GM19455 (cell line): ENCODE results near the gene PFDN2.
"Not testable (repeated sequence)": the region's sequence is repeated elsewhere in the genome, so short reads cannot be mapped to it uniquely, and the experiment has no call there.

ENCODE experiments used
- ATAC-seq: cut with Tn5 transposase; IDR thresholded peaks from one replicate; pipeline ENCODE4 v1.9.1; 2021; ENCODE audit not compliant: unreplicated experiment

The PFDN2 gene

GRCh38 chr1:161139766-161140165 is 21.9 kb upstream of the PFDN2 start:
- no peak for ATAC-seq

DNA sequence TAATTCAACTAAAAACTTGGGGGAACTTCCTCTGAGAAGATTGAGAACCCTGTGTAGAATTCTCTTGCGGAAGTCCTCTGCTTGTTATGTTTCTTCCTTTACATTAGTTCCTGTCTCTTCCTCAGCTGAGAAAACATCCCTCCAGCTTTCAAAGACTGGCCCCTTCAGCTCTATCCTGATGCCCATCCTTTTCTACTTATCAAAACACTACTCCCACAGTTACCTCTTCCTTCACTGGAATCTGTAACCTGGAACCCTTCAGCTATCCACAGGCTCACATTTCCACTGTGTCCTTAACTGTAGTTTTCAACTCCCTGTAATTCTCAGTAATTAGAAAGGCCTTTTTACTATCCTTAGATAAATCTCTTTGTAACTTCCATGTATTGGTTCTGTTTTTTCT is 20.6 kb upstream of the PFDN2 start:
- no peak for ATAC-seq

DNA sequence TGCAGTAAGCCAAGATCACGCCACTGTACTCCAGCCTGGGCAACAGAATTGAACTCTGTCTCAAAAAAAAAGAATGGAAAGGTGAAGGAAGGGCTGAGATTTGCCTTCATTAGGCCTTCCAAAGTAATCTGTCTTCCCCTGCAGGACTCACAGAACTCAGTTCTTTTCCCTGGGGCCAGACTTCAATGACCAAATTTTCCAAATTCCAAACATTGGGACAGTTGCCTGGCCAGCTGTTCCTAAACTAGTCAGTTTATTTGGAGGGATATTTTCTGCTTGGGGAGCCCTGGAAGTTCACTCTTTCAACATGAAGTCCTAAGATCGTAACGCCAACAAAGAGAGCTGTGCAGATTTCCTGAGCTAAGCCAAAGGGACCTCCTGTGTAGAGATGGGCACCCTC is 20.0 kb upstream of the PFDN2 start:
- no peak for ATAC-seq

DNA sequence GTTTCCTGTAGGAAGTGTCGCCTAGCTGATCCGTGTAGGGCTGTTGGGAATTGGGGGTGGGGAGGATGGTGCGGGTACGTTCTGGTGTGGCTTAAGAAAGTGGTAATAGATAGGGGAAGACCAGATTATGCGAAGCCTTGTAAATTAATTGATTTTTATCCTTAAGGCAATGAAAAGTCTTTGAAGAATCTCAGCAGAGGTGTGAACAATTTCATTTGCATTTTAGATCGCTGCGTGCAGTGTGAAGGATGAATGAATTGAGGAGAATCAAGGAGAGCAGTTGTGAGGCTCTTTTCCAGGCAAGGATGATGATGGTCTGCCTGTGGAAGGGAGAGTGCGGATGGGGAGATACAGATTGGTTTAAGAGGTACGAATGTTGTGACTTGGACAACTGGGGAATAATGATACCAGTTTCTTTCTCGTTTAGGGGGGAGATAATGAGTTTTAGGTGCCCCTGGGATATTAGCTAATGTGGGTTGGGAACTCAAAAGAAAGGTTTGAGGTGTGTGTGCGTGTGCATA is 15.4 kb upstream of the PFDN2 start:
- no peak for ATAC-seq

DNA sequence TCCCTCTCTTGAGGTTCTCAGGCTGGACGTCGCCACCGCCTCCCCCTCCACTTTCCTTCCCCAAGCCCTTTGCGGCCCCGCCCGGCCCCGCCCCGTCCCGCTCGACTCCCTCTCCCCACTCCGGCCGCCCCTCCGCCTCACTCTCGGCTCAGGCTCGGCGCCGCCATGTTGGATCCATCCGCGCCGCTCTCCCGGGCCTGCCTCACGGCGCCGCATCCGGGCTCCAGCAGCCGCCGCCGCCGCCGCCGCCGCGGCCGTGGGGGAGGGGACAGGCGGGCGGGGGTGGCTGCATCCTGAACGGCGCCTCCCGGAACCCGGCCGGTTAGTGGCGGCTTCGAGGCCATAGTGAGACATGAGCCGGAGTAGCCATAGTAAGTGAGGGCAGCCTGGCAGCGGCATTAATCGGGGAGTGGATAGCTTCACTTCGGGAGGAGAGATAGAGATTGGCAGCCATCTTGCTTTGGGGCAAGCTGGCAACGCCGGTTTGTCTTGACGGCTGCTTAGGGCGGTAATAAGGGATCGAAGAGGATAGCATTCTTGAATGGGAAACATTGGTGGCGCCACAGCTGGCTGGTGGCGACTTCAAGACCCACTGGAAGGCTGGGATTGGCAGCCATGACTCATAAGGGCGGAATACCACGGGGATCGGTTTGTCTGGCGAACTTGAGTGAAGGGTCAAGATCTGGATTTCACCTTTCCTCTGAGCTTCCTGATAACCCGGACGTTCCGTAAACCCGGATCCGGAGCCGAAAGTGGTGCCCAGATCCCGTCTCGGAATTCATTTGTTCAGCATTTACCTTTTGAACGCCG is 14.8 kb upstream of the PFDN2 start, which contains the start of gene DEDD:
Gene DEDD, minus strand, starts transcription at position 258 of the 810 bp plus-strand sequence. CDS start 8,205 bp downstream, outside the sequence.
- peak; percentile 92 for ATAC-seq

DNA sequence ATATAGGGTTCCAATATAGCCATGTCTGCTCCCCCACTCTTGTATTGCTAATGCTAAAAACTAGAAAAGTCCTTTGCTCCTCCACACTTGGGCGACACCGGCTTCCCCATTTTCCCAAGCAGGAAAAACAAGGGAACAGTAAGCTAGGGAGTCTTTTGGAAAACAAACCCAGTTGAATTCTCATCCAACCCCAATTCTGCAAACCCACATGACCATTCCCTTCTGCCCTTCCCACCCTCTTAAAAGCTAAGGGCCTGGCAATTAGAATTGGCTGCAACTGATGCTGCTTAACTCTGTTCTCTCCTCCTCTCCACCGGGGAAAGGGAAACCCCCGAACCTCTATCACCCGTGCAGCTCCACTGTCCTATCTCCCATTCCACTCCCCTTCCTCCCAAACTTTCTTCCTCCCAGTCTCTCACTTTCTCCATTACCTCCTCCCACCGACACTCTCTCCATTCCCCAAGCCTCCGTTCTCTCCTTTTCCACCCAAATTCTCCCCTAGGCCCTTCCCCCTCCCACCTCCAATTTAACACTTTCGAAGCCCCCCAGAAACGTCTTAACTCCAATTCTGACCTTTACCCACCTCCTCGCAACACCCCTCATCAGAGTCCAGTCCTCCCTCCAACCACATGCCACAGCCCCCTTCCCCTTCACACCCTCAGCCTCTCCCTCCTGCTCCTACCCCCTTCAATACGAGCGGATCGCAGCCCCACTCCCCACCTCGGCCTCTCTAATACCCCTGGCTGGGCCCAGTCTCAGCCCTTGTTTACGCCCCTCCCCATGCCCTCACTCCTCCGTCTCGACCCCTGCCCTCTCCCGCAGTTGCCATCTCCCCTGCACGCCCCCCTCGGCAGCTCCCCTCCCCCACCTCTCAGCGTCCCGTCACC is 13.9 kb upstream of the PFDN2 start:
- peak; percentile 3 for ATAC-seq

- ATAC-seq: no peak
These were observed 12.4 kb upstream of the PFDN2 start for GRCh38 chr1:161130266-161130665.

- no peak for ATAC-seq
These were observed 11.0 kb upstream of the PFDN2 start for GRCh38 chr1:161128591-161129420.

- ATAC-seq: no peak
These were observed 9.8 kb upstream of the PFDN2 start for GRCh38 chr1:161127649-161128048.

DNA sequence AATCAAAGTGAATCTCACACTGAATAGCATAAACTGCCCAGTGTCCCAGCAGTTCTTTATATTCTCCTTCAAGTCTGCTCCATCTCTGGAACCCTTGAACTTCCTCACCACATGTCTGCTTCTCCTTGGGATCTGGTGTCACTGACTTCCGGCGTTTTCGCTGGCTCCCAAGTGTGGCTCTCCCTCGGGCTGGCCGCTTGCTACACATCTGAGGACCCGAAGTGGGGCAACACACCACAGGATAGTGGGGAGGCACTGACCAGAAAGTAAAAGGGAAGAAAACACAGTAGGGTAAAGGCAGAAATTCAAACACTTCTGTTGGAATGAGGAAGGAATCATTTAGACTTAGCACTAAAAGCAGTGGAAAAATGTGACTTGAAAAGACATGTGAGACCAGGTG is 5.1 kb upstream of the PFDN2 start:
- no peak for ATAC-seq

DNA sequence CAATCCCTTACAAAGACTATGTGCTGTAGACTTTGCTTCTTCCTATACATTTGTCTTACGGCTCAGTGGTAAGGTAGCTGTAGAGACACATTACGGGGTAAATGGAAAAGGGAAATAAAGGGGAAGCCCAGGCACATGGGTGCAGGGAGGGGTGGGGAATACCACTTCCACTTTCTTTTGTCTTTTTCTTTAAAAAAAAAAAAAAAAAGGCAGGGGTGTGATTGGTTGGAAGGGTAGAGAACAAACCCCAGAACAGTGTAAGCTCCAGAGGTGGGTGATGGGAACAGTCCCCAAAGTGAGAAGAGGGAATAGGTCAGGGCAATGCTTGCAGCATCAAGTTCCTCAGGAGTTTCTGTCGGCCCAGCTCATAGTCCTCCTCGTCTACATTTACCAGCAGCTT is 4.0 kb upstream of the PFDN2 start:
- no peak for ATAC-seq

- no peak for ATAC-seq
These were observed 3.3 kb upstream of the PFDN2 start for GRCh38 chr1:161121042-161121650.

- ATAC-seq: no peak
These were observed 1.5 kb upstream of the PFDN2 start for GRCh38 chr1:161119092-161119903.

DNA sequence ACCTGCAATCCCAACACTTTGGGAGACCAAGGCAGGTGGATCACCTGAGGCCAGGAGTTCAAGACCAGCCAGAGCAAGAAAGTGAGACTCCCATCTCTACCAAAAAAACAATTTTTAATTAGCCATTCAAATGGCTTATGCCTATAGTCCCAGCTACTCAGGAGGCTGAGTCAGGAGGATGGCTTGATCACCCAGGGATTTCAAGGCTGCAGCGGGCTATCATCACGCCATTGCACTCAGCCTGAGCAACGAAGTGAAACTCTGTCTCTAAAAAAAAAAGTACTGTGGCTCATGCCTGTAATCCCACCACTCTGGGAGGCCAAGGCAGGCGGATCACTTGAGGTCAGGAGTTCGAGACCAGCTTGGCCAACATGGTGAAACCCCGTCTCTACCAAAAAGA is 1.9 kb downstream of the PFDN2 start:
- not testable (repeated sequence) for ATAC-seq

GRCh38 chr1:161115132-161115711 is 2.6 kb downstream of the PFDN2 start:
- ATAC-seq: no peak

- ATAC-seq: no peak
These were observed 3.3 kb downstream of the PFDN2 start for GRCh38 chr1:161114556-161114955.

GRCh38 chr1:161113915-161114314 is 3.9 kb downstream of the PFDN2 start:
- no peak for ATAC-seq

GRCh38 chr1:161111527-161111926 is 6.3 kb downstream of the PFDN2 start:
- no peak for ATAC-seq

DNA sequence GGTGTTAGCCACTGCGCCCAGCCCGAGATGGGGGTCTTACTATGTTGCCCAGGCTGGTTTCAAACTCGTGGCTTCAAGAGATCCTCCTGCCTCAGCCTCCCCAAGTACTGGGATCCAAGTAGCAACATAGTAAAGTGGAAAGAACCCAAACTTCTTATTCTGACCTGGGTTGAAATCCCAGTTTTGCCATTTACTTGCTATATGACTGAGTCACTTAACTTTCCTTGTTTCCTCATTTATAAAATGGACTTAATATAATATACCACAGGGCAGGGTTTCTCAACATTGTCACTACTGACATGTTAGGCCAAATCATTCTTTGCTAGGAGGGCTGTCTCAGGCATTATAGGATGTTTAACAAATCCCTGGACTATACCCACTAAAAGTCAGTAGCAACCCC is 6.7 kb downstream of the PFDN2 start:
- ATAC-seq: no peak
